Panc1 (cell line): ENCODE results near the gene CNTN4. TPM values are rescaled to one million over a fixed set of nuclear protein-coding genes. Genes with fewer than 3 reads are reported as not detected.

Source experiments
- ATAC-seq: fragments of 200-7000 bp; cut with Tn5 transposase; 2 replicates; pipeline ENCODE4 v1.9.1; 2020; ENCODE audit warnings: mild to moderate bottlenecking, moderate library complexity
- BruUV-seq: library from RNA; stranded (reverse); fragments of 400-500 nt; replicated peaks from 2 replicates; lab custom pipeline; 2021; lab: Mats Ljungman, UMichigan
- CTCF ChIA-PET: fragments of 300-600 bp; sonication (Branson Sonifier 250); formaldehyde crosslinking; loops from one replicate; lab custom pipeline; 2022; ENCODE audit warnings: antibody characterized with exemption; lab: Charles Lee
- POLR2A ChIA-PET: fragments of 300-600 bp; sonication (Branson Sonifier 250); formaldehyde crosslinking; loops from one replicate; lab custom pipeline; 2022; ENCODE audit warnings: antibody characterized with exemption; lab: Charles Lee
- DNase-seq: peaks from one replicate; pipeline ENCODE4 v3.0.0-alpha.2; 2010; ENCODE audit warnings: low read depth, low spot score
- H3K27ac ChIP-seq: 2 replicates; pipeline ENCODE4 v1.5.1; 2011; ENCODE audit warnings: mild to moderate bottlenecking, low read length, inconsistent platforms
- H3K27me3 ChIP-seq: fragments of 200-500 bp; sonication (Bioruptor generic); 2 replicates; pipeline ENCODE4 v1.6.0; 2014; ENCODE audit warnings: low read length, inconsistent platforms; ENCODE audit not compliant: control insufficient read depth, insufficient read depth
- H3K36me3 ChIP-seq: fragments of 200-500 bp; sonication (Bioruptor generic); 2 replicates; pipeline ENCODE4 v1.5.1; 2014; ENCODE audit warnings: inconsistent platforms, mild to moderate bottlenecking, low read length, moderate library complexity; ENCODE audit not compliant: control insufficient read depth, insufficient read depth
- H3K4me1 ChIP-seq: 2 replicates; pipeline ENCODE4 v1.5.1; 2011; ENCODE audit warnings: inconsistent platforms, mild to moderate bottlenecking, low read length, moderate library complexity; ENCODE audit not compliant: control insufficient read depth, insufficient read depth
- H3K4me3 ChIP-seq, 2 experiments: 2 replicates each; pipeline ENCODE4 v1.5.1; 2011 to 2012; ENCODE audit warnings: low read depth in 2 of 2, low read length in 2 of 2, mild to moderate bottlenecking in 2 of 2, inconsistent platforms in 1 of 2, moderate library complexity in 1 of 2
- H3K9me3 ChIP-seq: fragments of 200-500 bp; sonication (Bioruptor generic); 2 replicates; pipeline ENCODE4 v1.5.1; 2014; ENCODE audit warnings: low read depth, mild to moderate bottlenecking, inconsistent platforms, low read length, moderate library complexity; ENCODE audit not compliant: control insufficient read depth, insufficient read depth
- CTCF ChIP-seq: fragments of 450-650 bp; IDR thresholded peaks from 2 replicates; pipeline ENCODE4 v1.5.1; 2017; ENCODE audit warnings: mild to moderate bottlenecking
- POLR2AphosphoS5 ChIP-seq: IDR thresholded peaks from 2 replicates; pipeline ENCODE4 v1.6.1; 2012; ENCODE audit warnings: mild to moderate bottlenecking, low read depth, low read length, moderate library complexity
- SIN3A ChIP-seq: IDR thresholded peaks from 2 replicates; pipeline ENCODE4 v1.6.1; 2012; ENCODE audit warnings: low read depth, mild to moderate bottlenecking, low read length, moderate library complexity, borderline replicate concordance; ENCODE audit not compliant: insufficient read depth
- TCF7L2 ChIP-seq: IDR thresholded peaks from 2 replicates; pipeline ENCODE4 v1.6.1; 2011; ENCODE audit warnings: mild to moderate bottlenecking, low read depth, low read length, inconsistent platforms
- in situ Hi-C: cut with HindIII; loops from 2 replicates; pipeline ENCODE4 v1.10.0; 2016; ENCODE audit warnings: low sequenced_read_pairs, low pct_unique_long_range_greater_than_20kb
- intact Hi-C: fragments of 100-400 bp; cut with micrococcal nuclease; formaldehyde crosslinking; loops from one replicate; pipeline ENCODE4 v1.10.0; 2022; ENCODE audit not compliant: unreplicated experiment
- total RNA-seq: library from RNA; stranded (reverse); gene quantifications from one replicate; pipeline ENCODE4 v1.2.1, GENCODE V29; 2021; ENCODE audit not compliant: unreplicated experiment
- TF ChIP-seq, protein P1 (sequence below), 2 experiments: IDR thresholded peaks; 2 replicates each; pipeline ENCODE4 v1.6.1; 2011 to 2012; ENCODE audit warnings: low read depth in 2 of 2, control low read depth in 1 of 2, low read length in 1 of 2, mild to moderate bottlenecking in 1 of 2, moderate library complexity in 1 of 2; ENCODE audit not compliant: insufficient read depth in 1 of 2

Gene CNTN4
- total RNA-seq, 1 experiment from 2014 or later, result not detected

- CTCF ChIA-PET, result no interaction called here
- intact Hi-C loops, result no loop called here
- no peaks in the 10 kb centered on the region for H3K36me3 ChIP-seq
- POLR2A ChIA-PET, result no interaction called here
- no TSS peak for BruUV-seq
- H3K27me3 ChIP-seq, result no peaks in the 10 kb centered on the region
- H3K4me1 ChIP-seq, result no peaks in the 10 kb centered on the region
- in situ Hi-C loops, result no loop called here
- no peak for DNase-seq
- no peaks in the 10 kb centered on the region for H3K9me3 ChIP-seq
- TF ChIP-seq SIN3A, result no peak
- TF ChIP-seq POLR2AphosphoS5, result no peak
- TF ChIP-seq, protein P1, sequence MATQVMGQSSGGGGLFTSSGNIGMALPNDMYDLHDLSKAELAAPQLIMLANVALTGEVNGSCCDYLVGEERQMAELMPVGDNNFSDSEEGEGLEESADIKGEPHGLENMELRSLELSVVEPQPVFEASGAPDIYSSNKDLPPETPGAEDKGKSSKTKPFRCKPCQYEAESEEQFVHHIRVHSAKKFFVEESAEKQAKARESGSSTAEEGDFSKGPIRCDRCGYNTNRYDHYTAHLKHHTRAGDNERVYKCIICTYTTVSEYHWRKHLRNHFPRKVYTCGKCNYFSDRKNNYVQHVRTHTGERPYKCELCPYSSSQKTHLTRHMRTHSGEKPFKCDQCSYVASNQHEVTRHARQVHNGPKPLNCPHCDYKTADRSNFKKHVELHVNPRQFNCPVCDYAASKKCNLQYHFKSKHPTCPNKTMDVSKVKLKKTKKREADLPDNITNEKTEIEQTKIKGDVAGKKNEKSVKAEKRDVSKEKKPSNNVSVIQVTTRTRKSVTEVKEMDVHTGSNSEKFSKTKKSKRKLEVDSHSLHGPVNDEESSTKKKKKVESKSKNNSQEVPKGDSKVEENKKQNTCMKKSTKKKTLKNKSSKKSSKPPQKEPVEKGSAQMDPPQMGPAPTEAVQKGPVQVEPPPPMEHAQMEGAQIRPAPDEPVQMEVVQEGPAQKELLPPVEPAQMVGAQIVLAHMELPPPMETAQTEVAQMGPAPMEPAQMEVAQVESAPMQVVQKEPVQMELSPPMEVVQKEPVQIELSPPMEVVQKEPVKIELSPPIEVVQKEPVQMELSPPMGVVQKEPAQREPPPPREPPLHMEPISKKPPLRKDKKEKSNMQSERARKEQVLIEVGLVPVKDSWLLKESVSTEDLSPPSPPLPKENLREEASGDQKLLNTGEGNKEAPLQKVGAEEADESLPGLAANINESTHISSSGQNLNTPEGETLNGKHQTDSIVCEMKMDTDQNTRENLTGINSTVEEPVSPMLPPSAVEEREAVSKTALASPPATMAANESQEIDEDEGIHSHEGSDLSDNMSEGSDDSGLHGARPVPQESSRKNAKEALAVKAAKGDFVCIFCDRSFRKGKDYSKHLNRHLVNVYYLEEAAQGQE (IDR thresholded peaks at IDR 0.05; ENCODE audit: insufficient read depth in 1 of 2, low read depth in 2 of 2, low read length in 1 of 2), result no peak
- TF ChIP-seq CTCF, result no peak
- TF ChIP-seq TCF7L2, result no peak
- H3K27ac ChIP-seq, result no peak overlapping the region
- no peak for ATAC-seq
- H3K4me3 ChIP-seq, result no peak overlapping the region
Observed at GRCh38 chr3:2870724-2871333, 772.2 kb downstream of the CNTN4 start.

GRCh38 chr3:2872884-2873283 is 774.2 kb downstream of the CNTN4 start:
- Histone ChIP-seq H3K4me3 (no peak overlapping the region), H3K4me1 (no peaks in the 10 kb centered on the region), H3K27ac (no peak overlapping the region), H3K9me3 (no peaks in the 10 kb centered on the region), H3K36me3 (no peaks in the 10 kb centered on the region), H3K27me3 (no peaks in the 10 kb centered on the region)
- ATAC-seq (no peak), DNase-seq (no peak)
- no TSS peak for BruUV-seq
- in situ Hi-C loops, result no loop called here
- ChIA-PET CTCF (no interaction called here), POLR2A (no interaction called here)
- TF ChIP-seq TCF7L2, result no peak
- no peak for TF ChIP-seq CTCF
- TF ChIP-seq SIN3A, result no peak
- TF ChIP-seq, protein P1 (IDR thresholded peaks at IDR 0.05; ENCODE audit: insufficient read depth in 1 of 2, low read depth in 2 of 2, low read length in 1 of 2), result no peak
- TF ChIP-seq POLR2AphosphoS5, result no peak
- intact Hi-C loops, result no loop called here
